Measurements from ENCODE around the gene FES. TPM values are rescaled to one million over a fixed set of nuclear protein-coding genes. Genes with fewer than 3 reads are reported as not detected.
A peak's percentile ranks its signal among the peaks of the same experiment; 100 is the strongest.

Gene FES
- polyA plus RNA-seq, 1 of the 3 experiments (the other 2 are of a cell fraction): 0.03 TPM

DNA sequence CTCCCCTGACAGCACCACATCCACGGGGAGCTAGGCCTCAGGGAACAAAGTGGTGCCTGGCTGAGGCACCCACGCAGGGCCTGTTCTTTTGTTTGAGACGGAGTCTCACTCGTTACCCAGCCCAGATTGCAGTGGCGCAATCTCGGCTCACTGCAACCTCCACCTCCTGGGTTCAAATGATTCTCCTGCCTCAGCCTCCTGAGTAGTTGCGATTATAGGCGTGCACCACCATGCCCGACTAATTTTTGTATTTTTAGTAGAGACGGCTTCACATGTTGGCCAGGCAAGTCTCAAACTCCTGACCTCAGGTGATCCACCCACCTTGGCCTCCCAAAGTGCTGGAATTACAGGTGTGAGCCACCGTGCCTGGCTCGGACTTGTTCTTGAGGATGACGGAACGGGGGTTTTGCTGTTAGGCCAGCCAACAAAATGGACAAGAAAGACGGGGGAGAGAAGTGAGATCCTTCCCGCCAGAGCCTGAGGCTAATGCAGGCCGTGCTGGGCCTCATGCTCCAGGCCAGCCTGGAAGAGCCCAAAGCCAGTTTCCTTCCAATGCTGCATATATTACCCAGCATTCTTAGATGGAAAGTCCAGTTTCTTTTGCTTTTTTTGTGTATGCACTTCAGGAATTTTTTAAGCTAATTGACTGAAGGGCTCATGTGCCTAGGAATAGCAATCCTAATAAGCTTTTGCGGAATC, 44.0 kb upstream of the FES start:
- no peak for TF ChIP-seq NRF1 (IDR thresholded peaks at IDR 0.05; ENCODE audit: low read depth, low read length)
- TF ChIP-seq SIN3A (IDR thresholded peaks at IDR 0.05; ENCODE audit: borderline replicate concordance, low read depth, low read length): no peak
- TF ChIP-seq JUND (IDR thresholded peaks at IDR 0.05): no peak
- TF ChIP-seq EZH2phosphoT487 (IDR thresholded peaks at IDR 0.05; ENCODE audit: borderline replicate concordance, low read depth): no peak
- Histone ChIP-seq H3K79me2 (ENCODE audit: insufficient read depth) (no peaks in the 10 kb centered on the region), H3K4me3 (ENCODE audit: low read depth in 2 of 2, low read length in 1 of 2) (no peak overlapping the region), H3K4me1 (ENCODE audit: control insufficient read depth in 1 of 2, insufficient read depth in 2 of 2, low read depth in 1 of 2, low read length in 1 of 2) (peaks cover 6 to 11% of the 10 kb centered on the region in 2 experiments; a peak in 2 of 4 replicates), H3K9ac (no peak overlapping the region), H3K36me3 (replicated peaks in 1 of 2; ENCODE audit: control insufficient read depth in 1 of 2, insufficient read depth in 2 of 2, low read length in 1 of 2) (no peaks in the 10 kb centered on the region), H4K20me1 (ENCODE audit: insufficient read depth) (no peaks in the 10 kb centered on the region), H2AFZ (ENCODE audit: low read depth) (no peak overlapping the region), H3K27me3 (ENCODE audit: insufficient read depth) (no peaks in the 10 kb centered on the region), H3K9me3 (no peaks in the 10 kb centered on the region), H3F3A (replicated peaks; ENCODE audit: insufficient read depth) (peaks cover 5% of the 10 kb centered on the region), H3K9me2 (no peaks in the 10 kb centered on the region), H3K27ac (ENCODE audit: low read depth in 2 of 2, low read length in 1 of 2) (peak overlapping the region in 1 of 2 experiments; percentile 23; a peak in 2 of 4 replicates), H3K4me2 (no peak overlapping the region)
- CTCF ChIA-PET: interaction anchor here (0.5 to 1.2 kb wide), 5 partner anchors 17 to 889 kb away, joined by 3 to 5 read pairs (median 3); no protein-coding TSS in a partner anchor
- POLR2A ChIA-PET: no interaction called here
- DNase-seq: no peak
- WGBS (ENCODE audit: low lambda C conversion rate): 92% methylated on average over 18 of the region's 18 CpGs

DNA sequence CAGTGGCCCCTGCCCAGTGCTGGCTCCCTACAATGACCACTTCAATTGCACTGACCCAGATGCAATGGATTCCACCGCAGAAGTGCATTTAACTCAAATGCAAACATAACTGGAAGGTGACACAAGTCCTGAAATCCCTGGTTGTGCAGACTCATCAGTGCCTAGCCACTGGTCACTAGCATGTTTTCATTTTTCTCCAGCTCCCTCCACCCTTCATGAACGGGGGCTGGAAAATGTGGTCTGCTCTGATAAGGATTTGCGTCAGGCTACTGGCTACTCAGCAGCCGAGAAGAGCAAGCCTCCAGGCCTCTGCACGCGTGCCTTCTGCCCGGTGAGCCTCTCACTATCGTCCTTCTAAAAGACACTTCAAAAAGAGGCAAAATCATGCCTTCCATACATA, 43.4 kb upstream of the FES start:
- Histone ChIP-seq H2AFZ (ENCODE audit: low read depth) (no peak overlapping the region), H3K79me2 (ENCODE audit: insufficient read depth) (no peaks in the 10 kb centered on the region), H3K9me2 (no peaks in the 10 kb centered on the region), H3K9ac (no peak overlapping the region), H3K9me3 (no peaks in the 10 kb centered on the region), H3K36me3 (replicated peaks in 1 of 2; ENCODE audit: control insufficient read depth in 1 of 2, insufficient read depth in 2 of 2, low read length in 1 of 2) (no peaks in the 10 kb centered on the region), H4K20me1 (ENCODE audit: insufficient read depth) (no peaks in the 10 kb centered on the region), H3K27ac (ENCODE audit: low read depth in 2 of 2, low read length in 1 of 2) (peak overlapping the region in 1 of 2 experiments; percentile 23; a peak in 2 of 4 replicates), H3F3A (replicated peaks; ENCODE audit: insufficient read depth) (peaks cover 9% of the 10 kb centered on the region), H3K4me3 (ENCODE audit: low read depth in 2 of 2, low read length in 1 of 2) (no peak overlapping the region), H3K4me1 (ENCODE audit: control insufficient read depth in 1 of 2, insufficient read depth in 2 of 2, low read depth in 1 of 2, low read length in 1 of 2) (peaks cover 9 to 11% of the 10 kb centered on the region in 2 experiments; a peak in 2 of 4 replicates), H3K27me3 (ENCODE audit: insufficient read depth) (no peaks in the 10 kb centered on the region), H3K4me2 (no peak overlapping the region)
- TF ChIP-seq GATA2 (CRISPR knock-in tag; IDR thresholded peaks at IDR 0.05): peak; percentile 37; the same call in 1 of the 2 replicates
- TF ChIP-seq MXI1 (IDR thresholded peaks at IDR 0.05; ENCODE audit: low read depth, low read length): peak; percentile 51; the same call in 1 of the 2 replicates
- TF ChIP-seq FOSL2 (IDR thresholded peaks at IDR 0.05; ENCODE audit: borderline replicate concordance, low read depth): no peak
- no peak for TF ChIP-seq TEAD4 (IDR thresholded peaks at IDR 0.05; ENCODE audit: borderline replicate concordance, insufficient read depth)
- TF ChIP-seq, protein P1, sequence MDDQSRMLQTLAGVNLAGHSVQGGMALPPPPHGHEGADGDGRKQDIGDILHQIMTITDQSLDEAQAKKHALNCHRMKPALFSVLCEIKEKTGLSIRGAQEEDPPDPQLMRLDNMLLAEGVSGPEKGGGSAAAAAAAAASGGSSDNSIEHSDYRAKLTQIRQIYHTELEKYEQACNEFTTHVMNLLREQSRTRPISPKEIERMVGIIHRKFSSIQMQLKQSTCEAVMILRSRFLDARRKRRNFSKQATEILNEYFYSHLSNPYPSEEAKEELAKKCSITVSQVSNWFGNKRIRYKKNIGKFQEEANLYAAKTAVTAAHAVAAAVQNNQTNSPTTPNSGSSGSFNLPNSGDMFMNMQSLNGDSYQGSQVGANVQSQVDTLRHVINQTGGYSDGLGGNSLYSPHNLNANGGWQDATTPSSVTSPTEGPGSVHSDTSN (IDR thresholded peaks at IDR 0.05): no peak
- WGBS (ENCODE audit: low lambda C conversion rate): 71% methylated on average over 8 of the region's 8 CpGs
- ChIA-PET POLR2A (no interaction called here), CTCF (interaction anchor here (0.5 to 1.2 kb wide), 3 partner anchors 22 to 888 kb away, joined by 3 read pairs; no protein-coding TSS in a partner anchor)
- peak; percentile 72 for DNase-seq

DNA sequence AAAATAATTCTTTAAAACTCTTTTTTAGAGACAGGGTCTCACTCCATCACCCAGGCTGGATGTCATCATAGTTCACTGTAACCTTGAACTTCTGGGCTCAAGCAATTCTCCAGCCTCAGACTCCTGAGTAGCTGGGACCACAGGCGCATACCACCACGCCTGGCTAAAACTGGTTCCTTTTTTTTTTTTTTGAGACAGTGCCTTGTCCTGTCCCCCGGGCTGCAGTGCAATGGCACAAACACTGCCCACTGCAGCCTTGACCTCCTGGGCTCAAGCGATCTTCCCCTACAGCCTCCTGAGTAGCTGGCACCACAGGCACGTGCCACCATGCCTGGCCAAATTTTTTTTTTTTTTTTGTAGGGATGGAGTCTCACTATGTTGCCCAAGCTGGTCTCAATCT, 39.6 kb upstream of the FES start:
- Histone ChIP-seq H4K20me1 (ENCODE audit: insufficient read depth) (no peaks in the 10 kb centered on the region), H3K79me2 (ENCODE audit: insufficient read depth) (no peaks in the 10 kb centered on the region), H3K4me3 (ENCODE audit: low read depth in 2 of 2, low read length in 1 of 2) (no peak overlapping the region), H3K9ac (no peak overlapping the region), H3K4me1 (ENCODE audit: control insufficient read depth in 1 of 2, insufficient read depth in 2 of 2, low read depth in 1 of 2, low read length in 1 of 2) (peaks cover 6 to 9% of the 10 kb centered on the region in 2 experiments; a peak in 2 of 4 replicates), H3K9me2 (no peaks in the 10 kb centered on the region), H3K36me3 (replicated peaks in 1 of 2; ENCODE audit: control insufficient read depth in 1 of 2, insufficient read depth in 2 of 2, low read length in 1 of 2) (no peaks in the 10 kb centered on the region), H3K27me3 (ENCODE audit: insufficient read depth) (no peaks in the 10 kb centered on the region), H3F3A (replicated peaks; ENCODE audit: insufficient read depth) (peaks cover 9% of the 10 kb centered on the region), H3K4me2 (peak overlapping the region; percentile 50; the same call in 1 of the 2 replicates), H3K9me3 (no peaks in the 10 kb centered on the region), H3K27ac (ENCODE audit: low read depth in 2 of 2, low read length in 1 of 2) (peak overlapping the region in 1 of 2 experiments; percentile 64; a peak in 2 of 4 replicates), H2AFZ (ENCODE audit: low read depth) (peak overlapping the region; percentile 77; the same call in 1 of the 2 replicates)
- CTCF ChIA-PET: no interaction called here
- WGBS (ENCODE audit: low lambda C conversion rate): 89% methylated on average over 5 of the region's 5 CpGs
- DNase-seq: no peak
- POLR2A ChIA-PET: no interaction called here
- TF ChIP-seq, protein P2, sequence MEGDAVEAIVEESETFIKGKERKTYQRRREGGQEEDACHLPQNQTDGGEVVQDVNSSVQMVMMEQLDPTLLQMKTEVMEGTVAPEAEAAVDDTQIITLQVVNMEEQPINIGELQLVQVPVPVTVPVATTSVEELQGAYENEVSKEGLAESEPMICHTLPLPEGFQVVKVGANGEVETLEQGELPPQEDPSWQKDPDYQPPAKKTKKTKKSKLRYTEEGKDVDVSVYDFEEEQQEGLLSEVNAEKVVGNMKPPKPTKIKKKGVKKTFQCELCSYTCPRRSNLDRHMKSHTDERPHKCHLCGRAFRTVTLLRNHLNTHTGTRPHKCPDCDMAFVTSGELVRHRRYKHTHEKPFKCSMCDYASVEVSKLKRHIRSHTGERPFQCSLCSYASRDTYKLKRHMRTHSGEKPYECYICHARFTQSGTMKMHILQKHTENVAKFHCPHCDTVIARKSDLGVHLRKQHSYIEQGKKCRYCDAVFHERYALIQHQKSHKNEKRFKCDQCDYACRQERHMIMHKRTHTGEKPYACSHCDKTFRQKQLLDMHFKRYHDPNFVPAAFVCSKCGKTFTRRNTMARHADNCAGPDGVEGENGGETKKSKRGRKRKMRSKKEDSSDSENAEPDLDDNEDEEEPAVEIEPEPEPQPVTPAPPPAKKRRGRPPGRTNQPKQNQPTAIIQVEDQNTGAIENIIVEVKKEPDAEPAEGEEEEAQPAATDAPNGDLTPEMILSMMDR (IDR thresholded peaks at IDR 0.05): no peak
- TF ChIP-seq NFIC (IDR thresholded peaks at IDR 0.05; ENCODE audit: borderline replicate concordance): no peak
- TF ChIP-seq, protein P3, sequence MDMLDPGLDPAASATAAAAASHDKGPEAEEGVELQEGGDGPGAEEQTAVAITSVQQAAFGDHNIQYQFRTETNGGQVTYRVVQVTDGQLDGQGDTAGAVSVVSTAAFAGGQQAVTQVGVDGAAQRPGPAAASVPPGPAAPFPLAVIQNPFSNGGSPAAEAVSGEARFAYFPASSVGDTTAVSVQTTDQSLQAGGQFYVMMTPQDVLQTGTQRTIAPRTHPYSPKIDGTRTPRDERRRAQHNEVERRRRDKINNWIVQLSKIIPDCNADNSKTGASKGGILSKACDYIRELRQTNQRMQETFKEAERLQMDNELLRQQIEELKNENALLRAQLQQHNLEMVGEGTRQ (IDR thresholded peaks at IDR 0.05; ENCODE audit: borderline replicate concordance, low read depth, low read length): no peak
- TF ChIP-seq TEAD4 (IDR thresholded peaks at IDR 0.05; ENCODE audit: borderline replicate concordance, insufficient read depth): no peak
